GM19238 (cell line): ENCODE data around the gene HAVCR2.
A peak's percentile ranks its signal among the peaks of the same experiment; 100 is the strongest.

Source experiments
- DNase-seq: peaks from one replicate; pipeline ENCODE4 v3.0.0; 2011; ENCODE audit warnings: low spot score; ENCODE audit not compliant: insufficient read length

HAVCR2 gene

DNA sequence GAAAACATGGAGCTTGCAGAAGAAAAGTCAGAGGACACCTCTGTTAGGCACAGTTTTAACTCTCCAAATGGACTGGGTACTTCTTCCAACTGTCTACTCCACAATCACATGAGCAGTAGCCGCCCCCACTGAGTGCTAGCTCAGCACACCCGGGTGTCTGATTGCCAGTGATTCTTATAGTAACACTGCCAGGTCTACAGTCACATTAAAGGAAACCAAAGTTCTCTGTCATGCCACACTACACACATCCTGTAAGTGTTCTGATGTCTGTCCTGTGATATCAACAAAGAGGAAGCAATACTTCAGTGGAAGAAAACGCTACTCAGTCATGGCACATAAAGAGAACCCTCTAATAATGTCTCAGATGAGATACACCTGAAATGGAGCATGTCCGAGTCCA is at the start of gene HAVCR2:
Gene HAVCR2 (minus strand): TSS at position 69 of the 400 bp plus-strand sequence. CDS start 61 bp downstream, at position 8.
- DNase-seq: peak; percentile 26

DNA sequence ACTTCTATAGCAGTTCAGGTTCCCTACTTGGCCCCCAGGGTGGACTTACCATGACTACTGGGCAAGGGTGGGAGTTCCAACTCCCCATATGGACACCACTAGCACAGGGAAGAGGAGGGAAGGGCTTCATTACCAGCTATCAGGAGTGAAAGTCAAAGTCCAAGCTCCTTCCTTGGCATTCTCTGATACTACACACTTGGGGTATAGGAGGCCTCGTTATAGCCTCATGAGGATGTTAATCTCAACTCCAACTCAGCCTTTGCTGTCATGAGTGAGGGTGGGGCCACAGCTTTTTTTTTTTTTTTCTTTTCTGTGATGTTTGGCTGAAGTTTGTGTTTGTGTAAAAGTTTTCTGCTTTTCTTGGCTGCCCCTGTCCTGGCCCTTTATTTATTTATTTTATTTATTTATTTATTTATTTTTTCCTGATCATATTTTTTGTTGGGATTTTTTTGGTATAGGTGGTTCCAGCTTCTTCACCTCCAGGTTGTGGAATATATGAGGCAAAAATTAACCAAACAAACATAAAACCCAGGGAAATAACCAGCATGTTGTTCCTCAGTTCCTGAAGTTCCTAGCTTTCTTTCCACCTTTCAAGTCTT is 48.5 kb upstream of the HAVCR2 start:
- DNase-seq: no peak

DNA sequence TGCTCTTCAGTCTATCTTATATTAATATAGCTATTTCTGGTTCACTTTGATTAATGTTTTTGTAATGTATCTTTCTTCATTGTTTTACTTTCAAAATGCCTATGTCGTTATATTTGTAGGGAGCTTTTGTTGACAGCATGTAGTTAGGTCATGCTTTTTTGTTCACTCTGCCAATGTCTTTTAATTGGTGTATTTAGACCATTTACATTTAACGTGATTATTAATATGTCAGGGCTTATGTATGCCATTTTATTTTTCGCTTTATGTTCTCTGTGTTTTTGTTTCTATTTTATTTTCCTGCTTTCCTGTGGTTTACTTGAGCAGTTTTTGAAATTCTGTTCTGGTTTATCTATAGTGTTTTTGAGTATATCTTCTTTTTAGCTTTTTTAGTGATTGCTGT is 46.5 kb upstream of the HAVCR2 start:
- DNase-seq: no peak

DNA sequence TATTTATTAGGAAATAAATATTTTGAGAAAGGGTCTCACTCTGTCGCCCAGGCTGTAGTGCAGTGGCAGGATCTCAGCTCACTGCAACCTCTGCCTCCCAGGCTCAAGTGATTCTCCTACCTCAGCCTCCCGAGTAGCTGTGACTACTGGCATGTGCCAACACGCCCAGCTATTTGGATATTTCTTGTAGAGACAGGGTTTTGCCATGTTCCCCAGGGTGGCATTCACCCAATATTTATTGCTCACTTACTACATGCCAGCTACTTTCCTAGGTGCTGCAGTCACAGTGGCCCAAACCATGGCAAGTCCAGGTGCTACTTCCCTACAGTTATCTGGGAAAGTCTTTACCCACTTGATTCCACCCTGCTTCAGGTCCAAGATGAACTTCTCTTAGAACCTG is 42.2 kb upstream of the HAVCR2 start:
- DNase-seq: no peak

DNA sequence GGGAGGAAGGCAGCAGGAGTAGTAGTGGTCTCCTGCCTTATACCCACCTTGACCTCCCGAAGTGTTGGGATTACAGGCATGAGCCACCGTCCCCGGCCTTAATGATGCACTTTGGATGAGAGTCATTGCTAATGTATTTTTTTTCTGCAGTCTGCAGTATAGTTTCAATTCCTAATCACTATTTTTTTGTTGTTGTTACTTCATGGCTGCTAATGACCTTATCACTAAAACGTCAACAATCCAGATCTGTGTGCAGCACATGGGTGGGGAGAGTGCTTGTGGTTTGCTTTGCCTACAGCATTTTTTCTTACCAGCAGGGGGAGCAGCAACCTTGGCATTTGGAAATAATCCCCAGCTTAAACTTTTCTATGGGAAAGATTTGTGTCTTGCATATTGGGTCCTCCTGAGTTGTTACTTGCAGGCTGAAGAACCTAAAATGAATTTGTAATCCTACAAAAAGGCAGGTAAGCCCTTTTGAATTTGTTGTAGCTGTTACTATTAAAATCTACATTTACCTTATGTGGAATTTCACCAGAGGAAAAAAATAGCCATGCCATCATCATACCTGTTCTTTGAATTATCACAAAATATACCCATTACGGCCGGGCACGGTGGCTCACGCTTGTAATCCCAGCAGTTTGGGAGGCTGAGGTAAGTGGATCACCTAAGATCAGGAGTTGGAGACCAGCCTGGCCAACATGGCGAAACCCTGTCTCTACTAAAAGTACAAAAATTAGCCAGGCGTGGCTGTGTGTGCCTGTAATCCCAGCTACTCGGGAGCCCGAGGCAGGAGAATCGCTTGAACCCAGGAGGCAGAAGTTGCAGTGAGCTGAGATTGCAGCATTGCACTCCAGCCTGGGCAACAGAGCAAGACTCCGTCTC is 40.1 kb upstream of the HAVCR2 start:
- peak; percentile 37 for DNase-seq

DNA sequence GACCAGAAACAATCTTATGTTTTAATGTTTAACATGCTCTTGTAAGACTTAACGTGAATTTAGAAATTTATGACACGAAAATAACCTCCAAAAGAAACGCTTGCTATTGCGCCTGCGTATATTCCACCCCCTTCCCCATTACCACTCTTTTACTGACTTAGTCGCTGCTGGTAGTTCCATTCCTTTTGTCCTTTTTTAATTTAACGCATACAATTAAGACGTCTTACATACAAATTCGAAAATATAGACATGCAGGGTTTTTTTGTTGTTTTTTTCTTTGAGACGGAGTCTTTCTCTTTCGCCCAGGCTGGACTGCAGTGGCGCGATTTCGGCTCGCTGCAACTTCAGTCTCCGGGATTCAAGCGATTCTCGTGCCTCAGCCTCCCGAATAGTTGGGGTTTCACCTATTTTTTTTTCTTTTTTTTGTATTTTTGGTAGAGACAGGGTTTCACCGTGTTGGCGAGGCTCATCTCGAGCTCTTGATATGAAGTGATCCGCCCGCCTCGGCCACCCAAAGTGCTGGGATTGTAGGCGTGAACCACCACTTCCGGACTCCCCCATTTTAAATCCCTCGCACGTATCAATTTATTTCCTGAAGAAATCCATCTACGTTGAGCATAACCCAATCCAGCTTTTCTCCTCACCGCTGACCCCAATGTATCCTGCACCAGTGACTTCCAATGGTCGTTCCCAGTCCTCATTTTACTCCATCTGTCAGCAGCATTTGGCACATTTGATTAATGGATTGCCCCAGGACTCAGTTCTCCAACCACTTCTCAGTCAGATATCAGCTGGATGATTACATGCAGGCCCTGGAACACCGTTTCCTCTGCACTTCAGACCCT is 34.5 kb upstream of the HAVCR2 start:
- DNase-seq: peak; percentile 37

DNA sequence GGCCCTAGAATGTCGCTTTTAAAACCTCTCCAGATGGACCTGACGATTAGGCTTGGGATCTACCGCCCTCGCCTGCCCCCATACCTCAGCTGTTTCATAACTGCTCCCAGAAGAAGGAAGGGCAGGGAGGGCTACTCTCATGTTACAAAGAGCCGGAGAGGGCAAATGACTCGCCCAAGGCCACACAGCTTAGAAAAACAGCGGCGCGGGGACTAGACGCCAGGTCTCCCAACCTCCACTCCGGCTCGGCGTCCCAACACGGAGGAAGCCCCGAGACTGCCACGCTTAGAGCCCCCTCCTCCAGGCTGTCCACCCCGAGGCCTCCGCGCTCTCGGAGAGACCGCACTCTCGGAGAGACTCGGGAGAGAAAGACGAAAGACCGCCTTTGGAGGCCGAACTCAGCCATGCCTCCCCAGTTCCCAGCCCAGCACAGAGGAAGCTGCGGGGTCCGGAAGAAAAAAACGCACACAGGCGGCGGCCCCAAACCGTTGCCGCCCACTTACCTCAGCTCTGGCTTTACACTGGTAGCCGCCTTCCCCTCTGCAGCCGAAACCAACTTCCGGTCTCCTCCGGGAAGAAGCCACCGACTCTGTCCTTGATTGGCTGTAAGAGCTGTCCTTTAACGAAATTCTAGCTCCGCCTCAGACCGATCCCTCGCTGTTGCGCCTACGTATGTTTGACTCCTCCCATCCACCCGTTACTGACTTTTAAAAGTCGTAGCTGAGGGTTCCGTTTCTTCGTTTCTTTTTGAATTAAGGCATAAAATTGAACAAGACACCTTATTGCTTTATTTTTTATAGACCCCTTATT is 33.7 kb upstream of the HAVCR2 start, which contains the start of gene MED7:
Gene MED7 (minus strand): TSS at position 549 of the 810 bp plus-strand sequence. CDS start 3,434 bp downstream, outside the sequence.
- DNase-seq: peak; percentile 93

DNA sequence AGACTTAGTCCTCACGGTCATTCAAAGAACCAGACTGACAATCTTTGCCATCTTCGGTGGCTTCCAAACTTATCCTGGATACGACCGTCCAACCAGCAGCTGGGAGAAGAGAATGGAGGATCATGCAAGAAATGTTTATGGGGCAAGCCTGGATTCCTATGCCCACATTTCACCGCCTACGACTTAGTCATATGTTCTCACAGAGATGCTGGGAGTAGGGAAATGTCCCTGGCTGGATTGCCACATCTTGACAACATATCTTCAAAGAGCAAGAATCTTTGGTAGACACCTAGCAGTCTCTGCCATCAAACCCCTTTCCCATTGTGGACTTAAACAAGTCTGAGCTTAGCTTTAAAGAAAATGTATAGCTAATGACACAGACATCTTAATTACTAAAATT is 28.8 kb upstream of the HAVCR2 start:
- DNase-seq: no peak

DNA sequence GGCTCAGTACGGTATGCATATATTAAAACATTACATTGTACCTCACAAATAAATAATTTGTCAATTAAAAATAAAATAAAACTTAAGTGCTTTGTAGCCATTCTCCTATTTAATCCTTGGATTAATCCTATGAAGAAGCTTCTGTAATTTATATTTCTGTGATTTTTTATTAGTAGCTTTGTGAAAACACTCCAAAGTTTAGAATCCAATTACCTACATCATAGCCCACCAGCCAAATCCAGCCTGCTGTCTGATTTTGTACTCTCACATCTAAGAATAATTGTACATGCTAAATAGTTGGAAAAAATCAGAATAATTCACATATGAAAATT is 23.4 kb upstream of the HAVCR2 start:
- no peak for DNase-seq

DNA sequence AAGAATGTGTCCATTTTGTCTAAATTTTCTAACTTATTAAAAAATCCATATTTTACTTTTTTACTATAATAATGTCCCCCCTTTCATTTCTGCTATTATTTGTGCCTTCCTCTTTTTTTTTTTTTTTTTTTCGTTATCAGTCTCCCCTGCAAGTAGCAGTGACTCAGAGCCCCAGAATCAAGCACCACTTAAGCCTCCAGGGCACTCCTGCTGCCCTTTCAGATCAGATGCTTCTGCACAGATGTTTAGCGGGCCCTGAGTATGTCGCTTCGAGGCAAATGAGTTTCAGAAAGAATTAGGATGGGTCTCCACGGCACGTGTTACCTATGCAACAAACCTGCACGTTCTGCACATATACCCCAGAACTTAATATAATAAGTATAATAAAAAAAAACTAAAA is 22.1 kb upstream of the HAVCR2 start:
- DNase-seq: no peak

DNA sequence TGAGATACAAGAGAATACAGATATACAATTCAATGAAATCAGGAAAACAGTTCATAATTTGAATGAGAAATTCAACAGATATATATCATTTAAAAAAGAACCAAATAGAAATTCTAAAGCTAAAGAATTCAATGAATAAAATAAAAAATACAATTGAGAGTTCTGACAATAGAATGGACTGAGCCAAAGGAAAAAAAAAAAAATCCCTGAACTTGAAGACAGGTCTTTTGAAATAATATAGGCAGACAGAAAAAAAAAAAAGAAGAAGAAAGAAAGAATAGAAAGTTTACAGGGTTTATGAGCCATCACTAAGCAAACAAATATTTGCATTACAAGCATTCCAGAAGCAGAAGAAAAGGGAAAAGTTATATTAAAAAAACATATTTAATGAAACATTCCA is 12.9 kb upstream of the HAVCR2 start:
- DNase-seq: no peak

DNA sequence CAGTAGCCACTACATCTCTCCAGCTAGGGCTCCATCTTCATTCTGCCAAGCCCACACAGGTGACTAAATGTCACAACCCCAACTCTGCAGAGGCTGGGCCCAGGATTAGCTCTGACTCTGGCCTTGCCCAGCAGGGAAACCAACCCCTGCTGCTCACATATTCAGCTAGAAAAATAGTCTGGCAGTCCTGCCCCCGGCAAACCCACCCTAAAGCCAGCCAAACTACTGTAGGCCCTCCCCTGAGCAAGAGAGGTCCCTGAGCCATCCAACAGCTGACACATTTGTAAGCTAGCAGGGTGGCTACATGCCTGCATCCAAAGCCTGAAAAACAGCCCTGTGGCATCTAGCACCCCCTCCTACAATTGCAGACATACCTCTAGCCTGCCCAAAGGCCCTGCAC is 11.3 kb upstream of the HAVCR2 start:
- no peak for DNase-seq

DNA sequence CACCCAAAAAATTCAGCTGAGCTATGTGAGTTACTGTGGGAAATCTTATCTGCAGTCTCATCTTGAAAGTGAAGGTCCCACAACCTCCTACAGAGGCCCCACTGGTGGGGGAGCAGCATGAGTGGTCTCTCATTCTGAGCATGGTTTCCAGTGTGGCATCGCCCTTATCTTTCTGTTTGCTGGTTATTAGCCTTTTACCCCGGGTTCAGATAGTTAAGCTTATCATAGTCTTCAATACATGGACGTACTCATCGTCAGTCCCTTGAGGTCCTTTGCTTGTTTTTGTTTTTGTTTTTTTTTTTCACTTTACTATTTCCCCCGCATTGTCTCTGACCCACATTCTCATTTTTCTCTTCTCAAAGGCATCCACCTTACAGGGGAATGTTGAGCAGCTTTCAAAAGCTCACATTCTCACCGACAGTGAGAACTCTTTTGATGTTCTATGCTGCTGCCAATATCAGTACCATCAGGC is 7.7 kb upstream of the HAVCR2 start:
- no peak for DNase-seq

DNA sequence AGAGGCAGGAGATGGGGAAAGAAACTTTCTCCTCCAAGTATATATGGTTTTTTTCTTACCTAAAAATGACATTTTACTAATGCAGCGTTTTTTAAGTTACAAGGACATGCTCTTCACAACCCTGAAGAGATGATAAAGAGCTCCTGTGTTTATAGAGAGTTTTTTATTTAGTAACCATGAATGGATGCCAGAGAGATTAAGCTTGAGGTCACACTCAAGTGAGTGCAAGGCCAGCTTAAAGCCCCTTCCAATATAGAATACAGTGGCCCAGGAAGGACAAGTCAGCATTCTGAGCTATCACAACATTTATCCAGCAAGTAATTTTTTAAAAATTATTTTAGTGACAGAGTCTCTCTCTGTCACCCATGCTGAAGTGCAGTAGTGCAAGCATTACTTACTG is 6.7 kb upstream of the HAVCR2 start:
- DNase-seq: no peak

DNA sequence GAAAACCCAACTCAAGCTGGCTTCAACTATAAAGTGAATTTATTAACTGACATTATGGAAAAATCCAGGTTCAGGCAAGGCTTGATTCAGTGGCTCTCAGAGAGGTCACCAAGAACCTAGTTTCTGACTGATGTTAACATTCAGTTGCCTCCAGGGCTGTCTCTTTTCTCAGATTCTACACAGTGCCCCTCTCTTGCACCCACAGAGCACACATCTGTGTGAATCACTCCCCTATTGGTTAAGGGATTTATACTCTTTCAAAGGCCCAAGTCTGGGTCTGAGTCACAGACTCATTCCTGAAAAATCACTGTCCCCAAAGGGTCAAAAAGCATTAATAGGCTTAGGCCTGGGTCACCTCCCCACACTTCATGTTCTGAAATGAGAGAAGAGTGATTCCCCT is 6.2 kb upstream of the HAVCR2 start:
- no peak for DNase-seq

DNA sequence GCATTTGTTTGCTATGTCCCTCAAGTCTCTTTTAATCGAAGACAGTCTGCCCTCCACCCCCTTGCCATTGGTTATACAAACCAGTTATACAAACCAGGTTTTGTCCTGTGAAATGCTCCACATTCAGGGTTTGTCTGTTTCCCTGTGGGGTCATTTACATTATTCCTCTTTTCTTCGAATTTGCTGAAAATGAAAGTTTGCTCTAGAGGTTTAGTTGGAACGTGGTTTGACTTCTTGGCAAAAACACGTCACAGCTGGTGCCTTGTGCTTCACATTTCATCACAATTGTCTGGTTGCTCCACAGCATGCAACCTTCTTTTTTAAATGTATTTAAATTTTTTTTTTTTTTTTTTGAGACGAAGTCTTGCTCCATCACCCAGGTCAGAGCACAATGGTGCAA is 4.2 kb upstream of the HAVCR2 start:
- DNase-seq: no peak

DNA sequence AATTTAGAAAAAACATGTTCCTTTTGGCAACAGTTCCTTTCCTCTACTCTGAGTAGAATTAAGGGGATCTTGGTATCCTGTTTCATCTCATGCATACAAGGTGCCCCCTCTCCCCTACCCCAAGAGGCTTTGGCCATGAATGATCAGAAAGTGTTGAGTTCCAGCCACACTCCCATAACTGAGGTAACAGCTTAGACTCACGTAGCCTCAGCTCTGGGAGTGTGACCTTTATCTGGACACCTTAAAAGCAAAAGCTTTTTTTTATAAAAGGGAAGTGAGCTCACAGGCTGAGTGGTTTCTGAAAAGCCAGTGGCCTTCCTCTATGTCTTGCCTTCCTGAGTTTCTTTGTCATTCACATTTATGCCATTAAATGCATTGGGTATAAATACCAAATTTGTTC is 900 bp upstream of the HAVCR2 start:
- no peak for DNase-seq

DNA sequence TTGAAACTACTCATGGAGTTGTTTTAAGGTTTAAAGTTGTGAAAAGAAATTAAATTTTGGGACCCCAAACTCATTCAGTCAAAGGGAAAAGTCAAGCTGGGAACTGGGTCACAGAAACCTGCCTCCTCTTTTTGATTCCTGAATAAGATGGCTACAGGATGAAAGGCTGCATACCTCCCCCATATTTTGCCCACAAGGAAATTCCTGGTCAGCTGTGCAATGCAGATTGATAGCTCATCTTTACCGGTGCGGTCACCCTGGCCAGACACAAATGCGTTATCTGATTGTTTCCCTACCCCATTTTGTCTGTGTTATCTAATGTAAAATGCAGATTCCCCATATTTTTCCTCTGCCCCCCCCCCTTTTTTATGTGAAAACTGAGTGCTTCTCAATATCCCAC is 1.3 kb downstream of the HAVCR2 start:
- no peak for DNase-seq

DNA sequence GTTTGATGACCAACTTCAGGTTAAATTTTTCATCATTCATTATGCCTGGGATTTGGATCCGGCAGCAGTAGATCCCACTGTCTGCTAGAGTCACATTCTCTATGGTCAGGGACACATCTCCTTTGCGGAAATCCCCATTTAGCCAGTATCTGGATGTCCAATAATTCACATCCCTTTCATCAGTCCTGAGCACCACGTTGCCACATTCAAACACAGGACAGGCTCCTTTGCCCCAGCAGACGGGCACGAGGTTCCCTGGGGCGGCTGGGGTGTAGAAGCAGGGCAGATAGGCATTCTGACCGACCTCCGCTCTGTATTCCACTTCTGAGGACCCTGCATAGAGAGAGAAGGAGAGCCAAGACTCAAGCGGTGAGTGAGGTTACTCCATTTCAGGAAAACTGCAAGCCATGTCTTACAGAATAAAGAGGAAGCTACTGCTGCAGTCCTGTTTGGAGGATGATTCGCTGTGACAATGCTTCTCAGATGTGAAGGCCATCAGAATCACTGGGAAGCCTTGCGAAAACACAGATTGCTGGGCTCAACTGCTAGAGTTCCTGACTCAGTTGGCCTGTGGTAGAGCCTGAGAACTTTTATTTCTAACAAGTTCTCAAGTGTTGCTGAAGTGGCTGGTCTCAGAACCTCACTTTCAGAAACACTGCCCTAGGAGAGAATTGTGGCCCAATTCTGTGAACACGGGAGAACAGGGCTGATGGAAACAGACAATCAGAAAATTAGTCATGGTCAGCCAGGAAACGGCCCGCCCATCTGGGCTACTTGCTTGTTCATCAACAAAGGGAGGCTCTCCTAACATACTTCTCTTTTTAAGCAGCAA is 2.0 kb downstream of the HAVCR2 start:
- no peak for DNase-seq

DNA sequence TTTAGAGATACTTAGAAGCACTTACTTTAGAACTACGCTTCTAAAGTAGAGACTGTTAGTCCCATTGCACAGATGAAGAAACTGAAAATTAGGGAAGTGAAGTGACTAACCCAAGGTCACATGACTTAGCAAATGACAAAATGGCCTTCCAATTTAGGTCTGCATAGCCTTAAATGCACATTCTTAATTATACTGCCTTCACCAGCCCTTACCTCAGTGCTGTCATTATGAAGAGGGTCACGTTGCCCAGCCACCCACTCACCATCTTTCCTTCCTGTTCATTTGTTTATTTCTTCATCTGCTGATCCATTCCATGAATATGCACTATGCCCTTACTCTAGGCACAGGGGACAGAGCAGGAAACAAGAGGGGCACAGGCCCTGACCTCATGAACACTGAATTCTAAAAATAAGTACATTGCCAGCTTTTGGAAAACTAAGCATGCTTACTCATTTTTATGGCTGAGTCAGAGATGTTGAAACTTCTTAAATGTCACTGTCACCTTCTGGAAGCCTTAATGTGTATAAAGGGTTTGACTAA is 8.6 kb downstream of the HAVCR2 start:
- DNase-seq: no peak
